K562 (cell line): Measurements from ENCODE around the gene SLC16A6. TPM values are rescaled to one million over a fixed set of nuclear protein-coding genes. Genes with fewer than 3 reads are reported as not detected.
A peak's percentile ranks its signal among the peaks of the same experiment; 100 is the strongest.

ENCODE experiments used
- ATAC-seq: fragments of 200-7000 bp; cut with Tn5 transposase; 3 replicates; pipeline ENCODE4 v1.9.1; 2020; ENCODE audit warnings: moderate library complexity
- BruUV-seq: library from RNA; stranded (reverse); fragments of 400-500 nt; replicated peaks from 2 replicates; lab custom pipeline; 2021; lab: Mats Ljungman, UMichigan
- CTCF ChIA-PET: fragments of 300-600 bp; formaldehyde crosslinking; extraction: SDS; loops from one replicate; lab custom pipeline; 2021; ENCODE audit warnings: low intra/inter-chr PET ratio; lab: Yijun Ruan, JAX
- POLR2A ChIA-PET: fragments of 300-600, 350-650 bp; sonication (Branson Sonifier 250); formaldehyde crosslinking; extraction: SDS; loops from one replicate; lab custom pipeline; 2021; ENCODE audit warnings: antibody characterized with exemption, inconsistent platforms; lab: Yijun Ruan, JAX
- DNase-seq, 4 experiments: peaks; one replicate each; pipeline versions ENCODE4 v3.0.0 to v3.0.0-alpha.2; 2011 to 2018; ENCODE audit warnings: low spot score in 3 of 4, mixed read lengths in 3 of 4; ENCODE audit errors: extremely low read depth in 1 of 4
- FAIRE-seq: peaks from 2 replicates; lab custom pipeline; 2011; peaks lifted over from hg19 to GRCh38; lab: Jason Lieb, UNC
- H2AFZ ChIP-seq: 2 replicates; pipeline ENCODE4 v1.6.0; 2011; ENCODE audit warnings: low read depth, low read length, control low read depth, inconsistent platforms
- H3K27ac ChIP-seq: fragments of 200-600 bp; 3 replicates; pipeline ENCODE4 v1.8.0; 2011; ENCODE audit warnings: low read depth, mild to moderate bottlenecking, control low read depth, inconsistent platforms, low read length, moderate library complexity, mixed read lengths; ENCODE audit errors: extremely low read depth
- H3K27me3 ChIP-seq, 2 experiments: fragments of 300-600 bp in 1 of 2; 2 replicates in 1 of 2; 3 replicates in 1 of 2; pipeline versions ENCODE4 v1.6.0 to v1.8.0; 2011; ENCODE audit warnings: inconsistent platforms in 2 of 2, low read length in 2 of 2, mild to moderate bottlenecking in 1 of 2, mixed read lengths in 1 of 2, moderate library complexity in 1 of 2; ENCODE audit not compliant: control insufficient read depth in 2 of 2, insufficient read depth in 2 of 2
- H3K36me3 ChIP-seq: fragments of 300-600 bp; 3 replicates; pipeline ENCODE4 v1.8.0; 2011; ENCODE audit warnings: mild to moderate bottlenecking, low read length, inconsistent platforms; ENCODE audit not compliant: control insufficient read depth, insufficient read depth
- H3K4me1 ChIP-seq, 2 experiments: fragments of 200-600 bp in 1 of 2; replicated peaks in 1 of 2; 2 replicates in 1 of 2; 3 replicates in 1 of 2; pipeline versions ENCODE4 v1.5.1 to v1.8.0; 2011; ENCODE audit warnings: inconsistent platforms in 2 of 2, low read length in 2 of 2, mild to moderate bottlenecking in 1 of 2, mixed read lengths in 1 of 2, moderate library complexity in 1 of 2; ENCODE audit not compliant: control insufficient read depth in 2 of 2, insufficient read depth in 2 of 2
- H3K4me2 ChIP-seq: 2 replicates; pipeline ENCODE4 v1.6.1; 2011; ENCODE audit warnings: low read length, control low read depth, inconsistent platforms, mixed read lengths; ENCODE audit not compliant: insufficient read depth
- H3K4me3 ChIP-seq: fragments of 200-600 bp; sonication (generic), shearing (Covaris generic); 2 replicates; pipeline ENCODE4 v1.5.1; 2016; ENCODE audit warnings: control low read depth, inconsistent platforms
- H3K79me2 ChIP-seq: fragments of 200-600 bp; 3 replicates; pipeline ENCODE4 v1.8.0; 2011; ENCODE audit warnings: low read length, inconsistent platforms; ENCODE audit not compliant: control insufficient read depth, insufficient read depth
- H3K9ac ChIP-seq, 2 experiments: 2 replicates each; pipeline versions ENCODE4 v1.6.0 to v1.6.1; 2011; ENCODE audit warnings: low read depth in 2 of 2, low read length in 2 of 2, control low read depth in 1 of 2, inconsistent platforms in 1 of 2, mild to moderate bottlenecking in 1 of 2, mixed read lengths in 1 of 2; ENCODE audit not compliant: insufficient read depth in 1 of 2
- H3K9me1 ChIP-seq: one replicate; pipeline ENCODE4 v1.6.0; 2011; ENCODE audit warnings: inconsistent platforms, mild to moderate bottlenecking, low read length, moderate library complexity; ENCODE audit not compliant: control insufficient read depth, insufficient read depth
- H3K9me3 ChIP-seq: replicated peaks from 2 replicates; pipeline ENCODE4 v1.5.1; 2011; ENCODE audit warnings: low read depth, low read length, inconsistent platforms; ENCODE audit not compliant: control insufficient read depth, insufficient read depth
- H4K20me1 ChIP-seq: replicated peaks from 2 replicates; pipeline ENCODE4 v1.6.1; 2011; ENCODE audit warnings: low read length, inconsistent platforms, mixed read lengths; ENCODE audit not compliant: control insufficient read depth, insufficient read depth
- ATF3 ChIP-seq, 2 experiments: fragments of 450-650 bp in 1 of 2; sonication (generic) in 1 of 2; formaldehyde crosslinking in 1 of 2; IDR thresholded peaks in 1 of 2; conservative IDR thresholded peaks in 1 of 2; 2 replicates each; pipeline versions ENCODE4 v1.6.1 to v1.8.1; 2016 to 2023; ENCODE audit warnings: mild to moderate bottlenecking in 2 of 2, moderate library complexity in 2 of 2, inconsistent platforms in 1 of 2, missing genetic modification reagents in 1 of 2
- HMBOX1 ChIP-seq: sonication (generic); IDR thresholded peaks from 2 replicates; pipeline ENCODE4 v1.6.1; 2016
- PHF21A ChIP-seq: fragments of 450-650 bp; IDR thresholded peaks from 2 replicates; pipeline ENCODE4 v1.6.1; 2017; ENCODE audit warnings: low read depth, borderline replicate concordance
- ZKSCAN3 ChIP-seq: fragments of 250-450 bp; sonication (Bioruptor Pico); IDR thresholded peaks from 2 replicates; pipeline ENCODE4 v1.4.0; 2020
- WGBS: fragments of 100-300 bp; shearing (Covaris generic); methylation state at CpG from one replicate; pipeline ENCODE4 v1.1.6; 2016; ENCODE audit warnings: low coverage, mixed read lengths; ENCODE audit not compliant: insufficient coverage; ENCODE audit errors: missing lambda C conversion rate; 5-methylcytosine and 5-hydroxymethylcytosine counted together
- in situ Hi-C: fragments of 300-500 bp; cut with MboI; formaldehyde crosslinking; loops from 4 replicates; pipeline ENCODE4 v1.15.0; 2018; ENCODE audit warnings: inconsistent platforms, mixed read lengths
- intact Hi-C: fragments of 100-400 bp; cut with micrococcal nuclease; formaldehyde crosslinking; loops from 2 replicates; pipeline ENCODE4 v1.14.2; 2022
- polyA plus RNA-seq, 8 experiments: library from polyadenylated mRNA; depleted of rRNA in 4 of 8; stranded (reverse) in 5 of 8; unstranded in 3 of 8; fragments of >200 nt; fragmentation: Nextera tagmentation in 2 of 8; fragmentation: Illumina TruSeq in 1 of 8; extraction: Ambion mirVana in 2 of 8; extraction: Trizol in 1 of 8; gene quantifications; 2 replicates each; pipeline versions ENCODE4 v1.2.1 to v1.2.3, GENCODE V29; 2011 to 2014; ENCODE audit warnings: inconsistent platforms in 1 of 8, missing spikeins in 1 of 8
- total RNA-seq, 7 experiments: library from RNA; depleted of rRNA in 6 of 7; stranded (reverse); fragments of >200 nt in 6 of 7; fragmentation: Illumina TruSeq in 2 of 7; extraction: Trizol in 2 of 7; gene quantifications; 2 replicates each; pipeline versions ENCODE4 v1.2.1 to v1.2.3, GENCODE V29; 2011 to 2021; ENCODE audit warnings: low replicate concordance in 1 of 7
- TF ChIP-seq, protein P1 (sequence below), 2 experiments: fragments of 450-650 bp; formaldehyde crosslinking in 1 of 2; IDR thresholded peaks; 2 replicates each; pipeline versions ENCODE4 v1.4.0 to v1.6.1; 2014 to 2020; ENCODE audit warnings: mild to moderate bottlenecking in 2 of 2, borderline replicate concordance in 1 of 2, low read depth in 1 of 2

Gene SLC16A6
- total and polyA plus RNA-seq, 9 of the 15 experiments (the other 6 are each of a cell fraction or from before 2014, with no cell fraction given) = 0.05 to 0.31 (median 0.15) TPM

DNA sequence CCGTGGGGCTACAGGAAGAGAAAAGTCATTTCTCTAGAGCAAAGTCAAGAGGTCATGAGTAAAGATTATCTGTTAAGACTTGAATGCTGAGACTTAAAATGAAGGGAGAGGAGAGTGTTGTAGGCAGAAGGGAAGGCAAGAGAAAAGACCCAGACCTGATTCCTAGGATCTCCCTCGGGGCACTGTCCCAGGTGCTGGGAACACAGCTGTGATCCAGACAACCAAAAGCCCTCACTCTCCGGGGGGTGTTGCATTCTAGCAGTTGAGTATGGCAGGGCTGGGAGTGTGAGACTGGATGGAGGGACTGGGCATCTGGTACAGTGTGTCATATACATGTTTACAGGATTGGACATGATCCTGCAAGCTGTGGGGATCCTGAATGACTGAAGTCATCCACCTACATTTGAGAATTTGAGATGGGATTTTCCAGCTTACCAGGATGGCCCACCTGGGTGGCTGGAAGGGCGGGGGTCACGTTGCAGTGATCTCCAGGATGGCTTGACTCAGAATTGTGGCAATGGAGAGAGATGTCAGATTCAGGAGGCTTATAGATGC lies 29.5 kb upstream of the SLC16A6 start:
- H3K9me3 ChIP-seq = no peaks in the 10 kb centered on the region
- no peaks in the 10 kb centered on the region for H4K20me1 ChIP-seq
- no peaks in the 10 kb centered on the region for H3K79me2 ChIP-seq
- intact Hi-C loops (no loop called here), in situ Hi-C loops (no loop called here)
- no peak overlapping the region for H3K27ac ChIP-seq
- ChIA-PET CTCF (no interaction called here), POLR2A (no interaction called here)
- peaks cover 23 to 49% of the 10 kb centered on the region in 2 experiments for H3K27me3 ChIP-seq
- WGBS = 2% methylated on average over 5 of the region's 5 CpGs
- H3K9me1 ChIP-seq = no peaks in the 10 kb centered on the region
- BruUV-seq = no TSS peak
- DNase-seq (no peak), ATAC-seq (no peak), FAIRE-seq (no peak)
- H2AFZ ChIP-seq = no peak overlapping the region
- no peak overlapping the region for H3K4me2 ChIP-seq
- no peaks in the 10 kb centered on the region for H3K36me3 ChIP-seq
- H3K9ac ChIP-seq = no peak overlapping the region
- TF ChIP-seq HMBOX1 (no peak), ZKSCAN3 (CRISPR knock-in tag) (no peak), ATF3 (IDR thresholded peaks at IDR 0.05) (no peak), ATF3 (CRISPR knock-in tag; conservative IDR thresholded peaks at IDR 0.05) (no peak), PHF21A (no peak)
- TF ChIP-seq, protein P1, sequence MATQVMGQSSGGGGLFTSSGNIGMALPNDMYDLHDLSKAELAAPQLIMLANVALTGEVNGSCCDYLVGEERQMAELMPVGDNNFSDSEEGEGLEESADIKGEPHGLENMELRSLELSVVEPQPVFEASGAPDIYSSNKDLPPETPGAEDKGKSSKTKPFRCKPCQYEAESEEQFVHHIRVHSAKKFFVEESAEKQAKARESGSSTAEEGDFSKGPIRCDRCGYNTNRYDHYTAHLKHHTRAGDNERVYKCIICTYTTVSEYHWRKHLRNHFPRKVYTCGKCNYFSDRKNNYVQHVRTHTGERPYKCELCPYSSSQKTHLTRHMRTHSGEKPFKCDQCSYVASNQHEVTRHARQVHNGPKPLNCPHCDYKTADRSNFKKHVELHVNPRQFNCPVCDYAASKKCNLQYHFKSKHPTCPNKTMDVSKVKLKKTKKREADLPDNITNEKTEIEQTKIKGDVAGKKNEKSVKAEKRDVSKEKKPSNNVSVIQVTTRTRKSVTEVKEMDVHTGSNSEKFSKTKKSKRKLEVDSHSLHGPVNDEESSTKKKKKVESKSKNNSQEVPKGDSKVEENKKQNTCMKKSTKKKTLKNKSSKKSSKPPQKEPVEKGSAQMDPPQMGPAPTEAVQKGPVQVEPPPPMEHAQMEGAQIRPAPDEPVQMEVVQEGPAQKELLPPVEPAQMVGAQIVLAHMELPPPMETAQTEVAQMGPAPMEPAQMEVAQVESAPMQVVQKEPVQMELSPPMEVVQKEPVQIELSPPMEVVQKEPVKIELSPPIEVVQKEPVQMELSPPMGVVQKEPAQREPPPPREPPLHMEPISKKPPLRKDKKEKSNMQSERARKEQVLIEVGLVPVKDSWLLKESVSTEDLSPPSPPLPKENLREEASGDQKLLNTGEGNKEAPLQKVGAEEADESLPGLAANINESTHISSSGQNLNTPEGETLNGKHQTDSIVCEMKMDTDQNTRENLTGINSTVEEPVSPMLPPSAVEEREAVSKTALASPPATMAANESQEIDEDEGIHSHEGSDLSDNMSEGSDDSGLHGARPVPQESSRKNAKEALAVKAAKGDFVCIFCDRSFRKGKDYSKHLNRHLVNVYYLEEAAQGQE (IDR thresholded peaks at IDR 0.05; ENCODE audit: borderline replicate concordance) = peak; percentile 31; the same call in 1 of the 2 replicates
- TF ChIP-seq, protein P1 (CRISPR knock-in tag; IDR thresholded peaks at IDR 0.05; ENCODE audit: low read depth) = no peak
- no peaks in the 10 kb centered on the region for H3K4me1 ChIP-seq
- H3K4me3 ChIP-seq = no peak overlapping the region
